ENCODE results near the gene HDX.
"Not testable (repeated sequence)": the region's sequence is repeated elsewhere in the genome, so short reads cannot be mapped to it uniquely, and the experiment has no call there.

HDX gene

GRCh38 chrX:84501798-84502628 is at the start of gene HDX:
TSS of gene HDX (minus strand) at chrX:84502453. CDS start at chrX:84475397, 27,056 bp downstream.
- FAIRE-seq, result peak; percentile 93

GRCh38 chrX:84541315-84541714 is 39.1 kb upstream of the HDX start:
- FAIRE-seq, result not testable (repeated sequence)

- not testable (repeated sequence) for FAIRE-seq
These were observed 35.4 kb upstream of the HDX start for GRCh38 chrX:84537627-84538026.

GRCh38 chrX:84488426-84488825 is 13.8 kb downstream of the HDX start:
- FAIRE-seq, result no peak

GRCh38 chrX:84487365-84488353 is 14.6 kb downstream of the HDX start:
- no peak for FAIRE-seq

GRCh38 chrX:84479086-84479485 is 23.2 kb downstream of the HDX start:
- no peak for FAIRE-seq

- FAIRE-seq, result no peak
These were observed 25.1 kb downstream of the HDX start for GRCh38 chrX:84477114-84477513.

GRCh38 chrX:84475596-84475995 is 26.7 kb downstream of the HDX start:
- FAIRE-seq, result no peak

- FAIRE-seq, result peak; percentile 76
These were observed 27.2 kb downstream of the HDX start for GRCh38 chrX:84475101-84475500.

GRCh38 chrX:84469226-84469625 is 33.0 kb downstream of the HDX start:
- FAIRE-seq, result no peak

- FAIRE-seq, result no peak
These were observed 34.4 kb downstream of the HDX start for GRCh38 chrX:84467898-84468297.

GRCh38 chrX:84453351-84454246 is 48.7 kb downstream of the HDX start:
- no peak for FAIRE-seq

- no peak for FAIRE-seq
These were observed 61.1 kb downstream of the HDX start for GRCh38 chrX:84441143-84441542.

GRCh38 chrX:84415140-84415539 is 87.1 kb downstream of the HDX start:
- no peak for FAIRE-seq

GRCh38 chrX:84363663-84364062 is 138.6 kb downstream of the HDX start:
- peak; percentile 91 for FAIRE-seq

GRCh38 chrX:84363051-84363450 is 139.2 kb downstream of the HDX start:
- FAIRE-seq, result no peak

- no peak for FAIRE-seq
These were observed 139.9 kb downstream of the HDX start for GRCh38 chrX:84362184-84362838.

- FAIRE-seq, result no peak
These were observed 144.0 kb downstream of the HDX start for GRCh38 chrX:84358271-84358670.

GRCh38 chrX:84357296-84357695 is 145.0 kb downstream of the HDX start:
- peak; percentile 9 for FAIRE-seq

- FAIRE-seq, result peak; percentile 47
These were observed 161.3 kb downstream of the HDX start for GRCh38 chrX:84340968-84341367.

GRCh38 chrX:84339507-84340364 is 162.5 kb downstream of the HDX start:
- FAIRE-seq, result peak; percentile 69

Data from islet of Langerhans (tissue), 1 donor.